HepG2 (cell line): ENCODE results near the gene GDE1. TPM values are rescaled to one million over a fixed set of nuclear protein-coding genes. Genes with fewer than 3 reads are reported as not detected.
A peak's percentile ranks its signal among the peaks of the same experiment; 100 is the strongest.

Experiments used
- ADNP ChIP-seq: sonication (generic); formaldehyde crosslinking; IDR thresholded peaks from 2 replicates; pipeline ENCODE4 v1.4.0; 2020; ENCODE audit warnings: missing genetic modification reagents
- HNRNPK ChIP-seq: fragments of 200-400 bp; formaldehyde crosslinking; IDR thresholded peaks from 2 replicates; pipeline ENCODE4 v1.6.1; 2018; ENCODE audit warnings: low read length, low read depth, moderate library complexity, mild to moderate bottlenecking; ENCODE audit not compliant: poor library complexity, severe bottlenecking
- KDM6A ChIP-seq: IDR thresholded peaks from 2 replicates; pipeline ENCODE4 v1.6.1; 2016; ENCODE audit warnings: low read depth
- NFKBIZ ChIP-seq: IDR thresholded peaks from 2 replicates; pipeline ENCODE4 v1.6.1; 2018; ENCODE audit warnings: missing genetic modification reagents, missing compliant biosample characterization
- PLSCR1 ChIP-seq: sonication (generic); formaldehyde crosslinking; IDR thresholded peaks from 2 replicates; pipeline ENCODE4 v1.5.0; 2020; ENCODE audit warnings: missing genetic modification reagents, mild to moderate bottlenecking, borderline replicate concordance
- POLR2A ChIP-seq, 2 experiments: IDR thresholded peaks; 2 replicates each; pipeline ENCODE4 v1.6.1; 2011; ENCODE audit warnings: low read depth in 2 of 2, low read length in 2 of 2, mild to moderate bottlenecking in 1 of 2, moderate library complexity in 1 of 2; ENCODE audit not compliant: insufficient read depth in 1 of 2
- POLR2AphosphoS5 ChIP-seq: IDR thresholded peaks from 2 replicates; pipeline ENCODE4 v1.6.1; 2012; ENCODE audit warnings: low read depth, low read length
- REL ChIP-seq: sonication (generic); formaldehyde crosslinking; conservative IDR thresholded peaks from 2 replicates; pipeline ENCODE4 v1.8.0; 2022; ENCODE audit warnings: mild to moderate bottlenecking, missing genetic modification reagents, moderate library complexity
- SMAD1 ChIP-seq: sonication (generic); formaldehyde crosslinking; IDR thresholded peaks from 2 replicates; pipeline ENCODE4 v1.4.0; 2020; ENCODE audit warnings: missing genetic modification reagents, low read depth, mild to moderate bottlenecking, borderline replicate concordance
- ZNF296 ChIP-seq: sonication (generic); formaldehyde crosslinking; conservative IDR thresholded peaks from 2 replicates; pipeline ENCODE4 v1.5.0; 2020; ENCODE audit warnings: mild to moderate bottlenecking, missing genetic modification reagents
- ZNF572 ChIP-seq: sonication (generic); formaldehyde crosslinking; IDR thresholded peaks from 2 replicates; pipeline ENCODE4 v1.5.1; 2020; ENCODE audit warnings: mild to moderate bottlenecking, missing genetic modification reagents
- ZNF607 ChIP-seq: sonication (generic); formaldehyde crosslinking; IDR thresholded peaks from 2 replicates; pipeline ENCODE4 v1.5.1; 2020; ENCODE audit warnings: missing genetic modification reagents, mild to moderate bottlenecking, borderline replicate concordance
- ZNF773 ChIP-seq: sonication (generic); formaldehyde crosslinking; IDR thresholded peaks from 2 replicates; pipeline ENCODE4 v1.4.0; 2020; ENCODE audit warnings: missing genetic modification reagents, borderline replicate concordance
- ZNF775 ChIP-seq: sonication (generic); formaldehyde crosslinking; IDR thresholded peaks from 2 replicates; pipeline ENCODE4 v1.4.0; 2020; ENCODE audit warnings: missing genetic modification reagents, mild to moderate bottlenecking, moderate library complexity, borderline replicate concordance
- ZXDC ChIP-seq: sonication (generic); formaldehyde crosslinking; IDR thresholded peaks from 2 replicates; pipeline ENCODE4 v1.5.0; 2020; ENCODE audit warnings: mild to moderate bottlenecking, missing genetic modification reagents
- polyA plus RNA-seq, 8 experiments: library from polyadenylated mRNA; depleted of rRNA in 3 of 8; stranded (reverse) in 7 of 8; unstranded in 1 of 8; fragments of >200 nt; fragmentation: Illumina TruSeq in 4 of 8; extraction: Trizol in 4 of 8; gene quantifications; 2 replicates each; pipeline versions ENCODE4 v1.2.1 to v1.2.3, GENCODE V29; 2011 to 2016; ENCODE audit warnings: low read depth in 4 of 8, missing spikeins in 1 of 8, mixed read lengths in 1 of 8; ENCODE audit not compliant: insufficient read depth in 1 of 8
- total RNA-seq, 5 experiments: library from RNA; depleted of rRNA; stranded (reverse); fragments of >200 nt; fragmentation: Illumina TruSeq; extraction: Trizol; gene quantifications; 2 replicates each; pipeline ENCODE4 v1.2.3, GENCODE V29; 2016; ENCODE audit warnings: low read depth in 1 of 5
- TF ChIP-seq, protein P1 (sequence below), 2 experiments: fragments of 450-650 bp in 1 of 2; sonication (generic) in 1 of 2; formaldehyde crosslinking in 1 of 2; IDR thresholded peaks; 2 replicates each; pipeline versions ENCODE4 v1.6.1 to v1.8.0; 2016 to 2022; ENCODE audit warnings: antibody characterized with exemption in 1 of 2, mild to moderate bottlenecking in 1 of 2, missing genetic modification reagents in 1 of 2

GDE1 gene
- total and polyA plus RNA-seq, 2 of the 13 experiments (the other 11 are each of a cell fraction or from before 2014, with no cell fraction given): 35.9 to 59.0 TPM

DNA sequence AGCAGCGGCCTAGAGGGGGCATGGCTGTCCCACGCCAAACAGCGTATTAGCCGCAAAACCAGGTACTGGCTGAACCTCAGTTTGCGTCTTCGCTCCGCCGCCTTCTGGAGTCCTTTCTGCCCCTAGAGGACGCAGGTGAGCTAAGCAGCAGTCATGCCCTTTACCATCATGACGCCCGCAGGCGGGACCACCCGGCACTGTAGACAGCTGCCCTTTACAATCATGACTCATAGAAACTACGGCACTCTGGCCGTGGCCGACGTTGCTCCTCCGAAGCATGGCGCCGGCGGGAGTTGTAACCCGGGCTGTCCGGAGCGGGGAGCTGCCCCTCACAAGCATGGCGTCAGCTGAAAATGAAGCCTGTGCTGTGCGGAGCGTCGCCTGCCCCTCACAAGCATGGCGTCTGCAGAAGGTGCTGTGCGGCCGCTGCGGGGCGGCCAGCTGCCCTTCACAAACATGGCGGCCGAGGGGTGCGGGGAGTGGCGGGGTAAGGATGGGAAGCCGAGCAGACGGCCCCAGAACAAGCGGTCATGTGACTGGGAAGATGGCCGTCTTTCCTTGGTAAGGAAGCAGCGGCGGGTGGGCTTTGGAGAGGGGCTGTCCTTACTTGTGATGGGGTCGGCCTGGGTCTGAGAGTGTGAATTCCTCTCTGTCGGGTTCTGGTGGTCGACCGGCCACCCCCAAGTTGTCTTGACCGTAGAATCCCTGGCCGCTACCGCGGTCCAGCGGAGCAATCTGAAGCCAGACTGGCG lies 33.5 kb upstream of the GDE1 start, which contains the start of gene VPS35L (continued):
- TF ChIP-seq POLR2A (IDR thresholded peaks at IDR 0.05; ENCODE audit: insufficient read depth in 1 of 2, low read depth in 2 of 2, low read length in 2 of 2) (peak; percentile 48 to 79; a peak in 3 of 4 replicates), NFKBIZ (peak; percentile 81), ZXDC (peak; percentile 54), POLR2AphosphoS5 (peak; percentile 66), HNRNPK (peak; percentile 75), ZNF296 (CRISPR knock-in tag) (0 out of 2 replicates have a peak, but pooled peaks have one; percentile 1), ZNF773 (CRISPR knock-in tag) (no peak), KDM6A (CRISPR knock-in tag) (no peak), ADNP (CRISPR knock-in tag) (peak; percentile 55; the same call in 1 of the 2 replicates), ZNF572 (no peak; the same call in 1 of the 2 replicates), REL (no peak), SMAD1 (peak; percentile 89; the same call in 1 of the 2 replicates), ZNF607 (CRISPR knock-in tag) (peak; percentile 82; the same call in 1 of the 2 replicates), PLSCR1 (CRISPR knock-in tag) (peak; percentile 27; the same call in 1 of the 2 replicates), ZNF775 (CRISPR knock-in tag) (no peak)
- TF ChIP-seq, protein P1, sequence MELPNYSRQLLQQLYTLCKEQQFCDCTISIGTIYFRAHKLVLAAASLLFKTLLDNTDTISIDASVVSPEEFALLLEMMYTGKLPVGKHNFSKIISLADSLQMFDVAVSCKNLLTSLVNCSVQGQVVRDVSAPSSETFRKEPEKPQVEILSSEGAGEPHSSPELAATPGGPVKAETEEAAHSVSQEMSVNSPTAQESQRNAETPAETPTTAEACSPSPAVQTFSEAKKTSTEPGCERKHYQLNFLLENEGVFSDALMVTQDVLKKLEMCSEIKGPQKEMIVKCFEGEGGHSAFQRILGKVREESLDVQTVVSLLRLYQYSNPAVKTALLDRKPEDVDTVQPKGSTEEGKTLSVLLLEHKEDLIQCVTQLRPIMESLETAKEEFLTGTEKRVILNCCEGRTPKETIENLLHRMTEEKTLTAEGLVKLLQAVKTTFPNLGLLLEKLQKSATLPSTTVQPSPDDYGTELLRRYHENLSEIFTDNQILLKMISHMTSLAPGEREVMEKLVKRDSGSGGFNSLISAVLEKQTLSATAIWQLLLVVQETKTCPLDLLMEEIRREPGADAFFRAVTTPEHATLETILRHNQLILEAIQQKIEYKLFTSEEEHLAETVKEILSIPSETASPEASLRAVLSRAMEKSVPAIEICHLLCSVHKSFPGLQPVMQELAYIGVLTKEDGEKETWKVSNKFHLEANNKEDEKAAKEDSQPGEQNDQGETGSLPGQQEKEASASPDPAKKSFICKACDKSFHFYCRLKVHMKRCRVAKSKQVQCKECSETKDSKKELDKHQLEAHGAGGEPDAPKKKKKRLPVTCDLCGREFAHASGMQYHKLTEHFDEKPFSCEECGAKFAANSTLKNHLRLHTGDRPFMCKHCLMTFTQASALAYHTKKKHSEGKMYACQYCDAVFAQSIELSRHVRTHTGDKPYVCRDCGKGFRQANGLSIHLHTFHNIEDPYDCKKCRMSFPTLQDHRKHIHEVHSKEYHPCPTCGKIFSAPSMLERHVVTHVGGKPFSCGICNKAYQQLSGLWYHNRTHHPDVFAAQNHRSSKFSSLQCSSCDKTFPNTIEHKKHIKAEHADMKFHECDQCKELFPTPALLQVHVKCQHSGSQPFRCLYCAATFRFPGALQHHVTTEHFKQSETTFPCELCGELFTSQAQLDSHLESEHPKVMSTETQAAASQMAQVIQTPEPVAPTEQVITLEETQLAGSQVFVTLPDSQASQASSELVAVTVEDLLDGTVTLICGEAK (IDR thresholded peaks at IDR 0.05): no peak
- TF ChIP-seq, protein P1 (CRISPR knock-in tag; IDR thresholded peaks at IDR 0.05): peak; percentile 80
